ENCODE measurements around the gene PPP2R3B.

Gene PPP2R3B

DNA sequence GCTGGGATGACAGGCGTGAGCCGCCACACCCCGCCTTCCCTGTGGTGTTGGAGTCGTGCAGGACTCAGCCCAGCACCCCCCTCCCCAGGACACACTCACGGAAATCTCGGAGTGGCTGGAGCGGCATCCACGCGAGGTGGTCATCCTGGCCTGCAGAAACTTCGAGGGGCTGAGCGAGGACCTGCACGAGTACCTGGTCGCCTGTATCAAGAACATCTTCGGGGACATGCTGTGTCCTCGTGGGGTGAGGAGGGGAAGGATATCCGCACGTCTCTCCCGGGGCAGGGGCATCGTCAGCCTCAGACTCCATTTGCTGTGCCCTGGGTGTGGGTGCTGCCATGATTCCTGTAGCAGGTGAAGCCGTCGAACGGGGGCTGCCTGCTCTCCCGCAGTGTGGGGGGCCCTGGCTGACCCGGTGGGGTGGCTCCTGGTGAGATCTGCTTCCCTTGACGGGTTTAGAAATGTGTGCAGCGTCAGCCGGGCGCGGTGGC is 95.3 kb downstream of the PPP2R3B start:
- Mint-ChIP-seq H3K4me1 (peaks cover 3% of the 10 kb centered on the region), H3K27ac (no peak overlapping the region), H3K27me3 (ENCODE audit: low read depth) (no peaks in the 10 kb centered on the region), H3K36me3 (ENCODE audit: low read depth) (peaks cover 75% of the 10 kb centered on the region), H3K4me3 (no peak overlapping the region), H3K9me3 (no peaks in the 10 kb centered on the region)
- TF ChIP-seq, protein P1, sequence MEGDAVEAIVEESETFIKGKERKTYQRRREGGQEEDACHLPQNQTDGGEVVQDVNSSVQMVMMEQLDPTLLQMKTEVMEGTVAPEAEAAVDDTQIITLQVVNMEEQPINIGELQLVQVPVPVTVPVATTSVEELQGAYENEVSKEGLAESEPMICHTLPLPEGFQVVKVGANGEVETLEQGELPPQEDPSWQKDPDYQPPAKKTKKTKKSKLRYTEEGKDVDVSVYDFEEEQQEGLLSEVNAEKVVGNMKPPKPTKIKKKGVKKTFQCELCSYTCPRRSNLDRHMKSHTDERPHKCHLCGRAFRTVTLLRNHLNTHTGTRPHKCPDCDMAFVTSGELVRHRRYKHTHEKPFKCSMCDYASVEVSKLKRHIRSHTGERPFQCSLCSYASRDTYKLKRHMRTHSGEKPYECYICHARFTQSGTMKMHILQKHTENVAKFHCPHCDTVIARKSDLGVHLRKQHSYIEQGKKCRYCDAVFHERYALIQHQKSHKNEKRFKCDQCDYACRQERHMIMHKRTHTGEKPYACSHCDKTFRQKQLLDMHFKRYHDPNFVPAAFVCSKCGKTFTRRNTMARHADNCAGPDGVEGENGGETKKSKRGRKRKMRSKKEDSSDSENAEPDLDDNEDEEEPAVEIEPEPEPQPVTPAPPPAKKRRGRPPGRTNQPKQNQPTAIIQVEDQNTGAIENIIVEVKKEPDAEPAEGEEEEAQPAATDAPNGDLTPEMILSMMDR (IDR thresholded peaks at IDR 0.05; ENCODE audit: unreplicated experiment in 3 of 3) = no peak

DNA sequence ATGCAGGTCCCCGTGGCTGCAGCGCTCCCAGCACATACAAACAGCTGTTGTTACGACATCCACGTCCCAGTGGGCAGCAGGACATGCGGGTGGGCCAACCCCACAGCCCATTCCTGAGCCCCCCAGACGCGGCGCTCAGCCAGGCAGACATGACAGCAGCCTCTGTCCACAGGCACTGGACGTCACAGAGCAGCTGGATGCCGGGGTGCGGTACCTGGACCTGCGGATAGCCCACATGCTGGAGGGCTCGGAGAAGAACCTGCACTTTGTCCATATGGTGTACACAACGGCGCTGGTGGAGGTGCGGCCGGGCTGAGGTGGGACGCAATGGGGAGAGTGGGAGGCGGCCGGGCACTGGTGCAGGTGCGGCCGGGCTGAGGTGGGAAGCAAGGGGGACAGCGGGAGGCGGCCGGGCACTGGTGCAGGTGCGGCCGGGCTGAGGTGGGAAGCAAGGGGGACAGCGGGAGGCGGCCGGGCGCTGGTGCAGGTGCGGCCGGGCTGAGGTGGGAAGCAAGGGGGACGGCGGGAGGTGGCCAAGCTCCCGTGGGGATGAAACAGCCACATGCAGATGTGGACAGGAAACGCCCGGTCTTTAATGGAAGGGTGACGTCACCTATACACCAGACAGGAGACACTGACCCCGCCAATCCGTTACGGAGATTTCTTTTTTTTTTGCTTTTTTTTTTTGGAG is 96.1 kb downstream of the PPP2R3B start:
- no peak overlapping the region for H3K27ac Mint-ChIP-seq
- peaks cover 76% of the 10 kb centered on the region for H3K36me3 Mint-ChIP-seq (ENCODE audit: low read depth)
- no peaks in the 10 kb centered on the region for H3K9me3 Mint-ChIP-seq
- H3K4me3 Mint-ChIP-seq = no peak overlapping the region
- TF ChIP-seq, protein P1 (IDR thresholded peaks at IDR 0.05; ENCODE audit: unreplicated experiment in 3 of 3) = no peak
- no peaks in the 10 kb centered on the region for H3K27me3 Mint-ChIP-seq (ENCODE audit: low read depth)
- H3K4me1 Mint-ChIP-seq = peaks cover 7% of the 10 kb centered on the region

DNA sequence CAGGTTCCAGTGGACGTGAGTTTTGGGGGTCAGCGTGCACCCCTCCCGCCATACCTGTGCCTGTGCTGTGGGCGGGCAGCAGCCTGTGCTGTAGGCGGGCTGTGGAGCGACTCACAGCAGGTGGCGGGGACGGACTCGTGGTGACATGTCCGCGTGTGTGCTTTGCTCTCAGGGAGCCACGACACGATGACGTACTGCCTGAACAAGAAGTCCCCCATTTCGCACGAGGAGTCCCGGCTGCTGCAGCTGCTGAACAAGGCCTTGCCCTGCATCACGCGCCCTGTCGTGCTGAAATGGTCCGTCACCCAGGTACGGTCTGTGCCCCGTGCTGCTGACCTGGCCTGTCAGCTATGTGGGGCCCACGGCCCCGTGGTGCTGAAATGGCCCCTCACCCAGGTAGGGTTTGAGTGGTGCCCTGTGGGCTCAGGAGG is 98.1 kb downstream of the PPP2R3B start:
- Mint-ChIP-seq H3K36me3 (ENCODE audit: low read depth) (peaks cover 74% of the 10 kb centered on the region), H3K9me3 (no peaks in the 10 kb centered on the region), H3K4me1 (peaks cover 7% of the 10 kb centered on the region), H3K27ac (no peak overlapping the region), H3K27me3 (ENCODE audit: low read depth) (no peaks in the 10 kb centered on the region), H3K4me3 (no peak overlapping the region)
- TF ChIP-seq, protein P1 (IDR thresholded peaks at IDR 0.05; ENCODE audit: unreplicated experiment in 3 of 3) = no peak

DNA sequence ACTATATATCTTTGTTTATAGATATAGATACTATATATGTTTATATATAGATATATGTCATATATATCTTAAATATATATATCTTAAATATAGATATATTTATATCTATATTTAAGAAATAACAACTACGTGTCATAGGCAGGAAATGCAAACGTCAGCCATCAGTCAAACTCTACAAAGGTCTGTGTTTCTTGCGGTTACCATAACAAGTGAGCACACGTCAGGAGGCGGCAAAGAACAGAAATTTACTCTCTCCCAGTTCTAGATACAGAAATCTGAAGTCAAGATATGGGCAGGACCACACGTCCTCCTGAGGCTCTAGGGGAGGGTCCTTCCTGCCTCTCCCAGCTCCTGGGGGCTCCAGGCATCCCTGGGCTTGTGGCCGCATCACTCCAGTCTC is 99.0 kb downstream of the PPP2R3B start:
- H3K9me3 Mint-ChIP-seq = no peaks in the 10 kb centered on the region
- H3K4me3 Mint-ChIP-seq = no peak overlapping the region
- H3K27me3 Mint-ChIP-seq (ENCODE audit: low read depth) = no peaks in the 10 kb centered on the region
- TF ChIP-seq, protein P1 (IDR thresholded peaks at IDR 0.05; ENCODE audit: unreplicated experiment in 3 of 3) = no peak
- peaks cover 65% of the 10 kb centered on the region for H3K36me3 Mint-ChIP-seq (ENCODE audit: low read depth)
- no peak overlapping the region for H3K27ac Mint-ChIP-seq
- peaks cover 7% of the 10 kb centered on the region for H3K4me1 Mint-ChIP-seq

DNA sequence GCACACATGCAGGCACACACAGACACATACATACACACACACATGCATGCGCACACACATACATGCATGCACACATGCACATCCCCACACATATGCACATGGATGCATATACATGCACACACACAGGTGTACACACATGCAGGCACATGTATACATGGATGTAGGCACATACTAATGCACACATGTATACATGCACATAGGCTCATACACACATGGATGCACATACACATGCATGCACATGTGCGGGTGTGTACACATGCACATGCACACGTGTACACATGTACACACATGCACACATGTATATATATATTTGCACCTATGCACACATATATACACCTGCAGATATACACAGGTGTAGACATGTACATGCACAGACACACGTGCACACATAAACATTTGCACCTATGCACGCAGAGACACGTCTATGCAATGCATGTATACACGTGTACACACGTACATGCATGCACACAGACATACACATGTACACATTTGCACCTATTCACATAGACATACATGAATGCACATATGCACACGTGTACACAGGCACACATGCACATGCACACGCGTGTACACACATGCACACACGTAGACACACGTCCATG is 101.5 kb downstream of the PPP2R3B start:
- H3K4me3 Mint-ChIP-seq = peak overlapping the region in 2 of 3 experiments; percentile 56 to 79
- peaks cover 12% of the 10 kb centered on the region for H3K4me1 Mint-ChIP-seq
- no peaks in the 10 kb centered on the region for H3K9me3 Mint-ChIP-seq
- TF ChIP-seq, protein P1 (IDR thresholded peaks at IDR 0.05; ENCODE audit: unreplicated experiment in 3 of 3) = no peak
- peak overlapping the region in 1 of 3 experiments; percentile 32 for H3K27ac Mint-ChIP-seq
- H3K36me3 Mint-ChIP-seq (ENCODE audit: low read depth) = peaks cover 42% of the 10 kb centered on the region
- no peaks in the 10 kb centered on the region for H3K27me3 Mint-ChIP-seq (ENCODE audit: low read depth)

Measured in nephron (organoid).